HS-5 (cell line): Measurements from ENCODE around the gene CREB1.

Experiments used
- DNase-seq: peaks from one replicate; pipeline ENCODE4 v3.0.0-alpha.2; 2012; ENCODE audit warnings: low read depth

The CREB1 gene

GRCh38 chr2:207504513-207505170, 25.1 kb upstream of the CREB1 start:
- no peak for DNase-seq

GRCh38 chr2:207505171-207505570, 24.6 kb upstream of the CREB1 start:
- DNase-seq = no peak

- DNase-seq = peak; percentile 94
These were observed 24.0 kb upstream of the CREB1 start for GRCh38 chr2:207505728-207506127.

GRCh38 chr2:207506426-207506825, 23.3 kb upstream of the CREB1 start:
- no peak for DNase-seq

GRCh38 chr2:207510148-207510547, 19.6 kb upstream of the CREB1 start:
- DNase-seq = no peak

GRCh38 chr2:207511851-207512250, 17.9 kb upstream of the CREB1 start:
- DNase-seq = no peak

- DNase-seq = no peak
These were observed 17.4 kb upstream of the CREB1 start for GRCh38 chr2:207512356-207512755.

GRCh38 chr2:207513551-207514257, 16.1 kb upstream of the CREB1 start:
- DNase-seq = peak; percentile 99

GRCh38 chr2:207514451-207514850, 15.3 kb upstream of the CREB1 start:
- no peak for DNase-seq

- no peak for DNase-seq
These were observed 14.1 kb upstream of the CREB1 start for GRCh38 chr2:207515671-207516070.

- no peak for DNase-seq
These were observed 13.6 kb upstream of the CREB1 start for GRCh38 chr2:207516206-207516605.

GRCh38 chr2:207523005-207523404, 6.8 kb upstream of the CREB1 start:
- DNase-seq = no peak

- no peak for DNase-seq
These were observed 4.5 kb upstream of the CREB1 start for GRCh38 chr2:207525296-207525695.

- DNase-seq = no peak
These were observed 807 bp upstream of the CREB1 start for GRCh38 chr2:207528980-207529329.

GRCh38 chr2:207530160-207531031, 634 bp downstream of the CREB1 start:
- no peak for DNase-seq

- no peak for DNase-seq
These were observed 1.5 kb downstream of the CREB1 start for GRCh38 chr2:207531032-207531952.

- DNase-seq = no peak
These were observed 2.9 kb downstream of the CREB1 start for GRCh38 chr2:207532676-207533075.

GRCh38 chr2:207533461-207534008, 3.8 kb downstream of the CREB1 start:
- DNase-seq = no peak

GRCh38 chr2:207534417-207534816, 4.7 kb downstream of the CREB1 start:
- DNase-seq = no peak

GRCh38 chr2:207539470-207539869, 9.7 kb downstream of the CREB1 start:
- DNase-seq = no peak

- no peak for DNase-seq
These were observed 10.7 kb downstream of the CREB1 start for GRCh38 chr2:207540431-207540830.

- DNase-seq = no peak
These were observed 12.2 kb downstream of the CREB1 start for GRCh38 chr2:207541933-207542332.
